ENCODE measurements around the gene MARK3.

Gene MARK3

DNA sequence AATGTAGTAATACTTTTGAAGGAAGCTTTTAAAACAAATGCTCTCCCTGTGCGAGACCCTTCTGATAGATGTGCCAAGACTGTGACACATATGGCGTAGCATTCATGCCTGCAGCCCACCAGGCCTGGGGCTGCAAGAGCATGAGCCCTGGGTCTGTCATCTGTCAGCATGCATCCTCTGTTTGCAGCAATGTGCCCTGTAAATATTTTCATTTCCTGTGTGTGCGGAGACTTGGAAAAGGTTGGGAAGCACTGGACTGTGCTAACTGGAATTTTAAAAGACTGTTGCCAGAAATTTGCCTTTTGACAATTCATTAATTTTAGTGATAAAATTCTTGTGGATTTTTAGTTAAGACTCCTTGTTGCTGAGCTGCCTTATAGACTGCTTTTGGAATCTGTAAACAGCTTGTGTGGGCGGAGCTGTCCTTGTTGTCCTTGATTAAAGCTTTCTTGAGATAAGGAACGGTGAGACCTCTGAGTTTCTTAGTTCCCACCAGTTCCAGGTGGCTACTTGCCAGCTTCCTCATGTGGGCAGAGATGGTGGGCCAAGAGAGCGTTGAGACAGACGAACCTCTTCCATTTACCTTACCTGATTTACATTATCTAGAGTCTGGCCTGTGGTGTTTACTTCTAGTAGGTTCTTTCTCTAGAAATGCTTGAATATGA, 23.4 kb downstream of the MARK3 start:
- H2AFZ ChIP-seq (ENCODE audit: low read depth, low read length): no peak overlapping the region

GRCh38 chr14:103416916-103417315, 31.7 kb downstream of the MARK3 start:
- Histone ChIP-seq H4K20me1 (ENCODE audit: insufficient read depth, low read length) (peaks cover 22% of the 10 kb centered on the region; the same call in 1 of the 2 replicates), H3K9ac (ENCODE audit: low read depth, low read length) (no peak overlapping the region), H3K9me3 (ENCODE audit: insufficient read depth, low read length, severe bottlenecking) (no peaks in the 10 kb centered on the region), H3K4me3 (ENCODE audit: low read depth in 1 of 2, low read length in 2 of 2) (no peak overlapping the region), H3K4me1 (ENCODE audit: insufficient read depth, low read length) (no peaks in the 10 kb centered on the region), H3K79me2 (ENCODE audit: insufficient read depth, low read length) (peaks cover 69% of the 10 kb centered on the region), H3K27ac (ENCODE audit: low read length) (no peak overlapping the region), H3K27me3 (ENCODE audit: insufficient read depth, low read length, poor library complexity) (no peaks in the 10 kb centered on the region), H3K36me3 (ENCODE audit: insufficient read depth, low read length) (peaks cover 50% of the 10 kb centered on the region), H2AFZ (ENCODE audit: low read depth, low read length) (no peak overlapping the region), H3K4me2 (ENCODE audit: insufficient read depth, low read length) (no peak overlapping the region)
- TF ChIP-seq CTCF (IDR thresholded peaks at IDR 0.05; ENCODE audit: borderline replicate concordance, extremely low read depth, low read length, poor library complexity, severe bottlenecking): no peak
- TF ChIP-seq EZH2 (IDR thresholded peaks at IDR 0.05; ENCODE audit: borderline replicate concordance, low read depth, low read length, severe bottlenecking): no peak
- no peak for ATAC-seq (ENCODE audit: insufficient read depth, low read depth)
- DNase-seq: no peak

More for the DNA sequence above, 23.4 kb downstream of the MARK3 start:
- no peak overlapping the region for H3K27ac ChIP-seq (ENCODE audit: low read length)
- H3K79me2 ChIP-seq (ENCODE audit: insufficient read depth, low read length): peaks cover 61% of the 10 kb centered on the region
- no peak for ATAC-seq (ENCODE audit: insufficient read depth, low read depth)
- no peak overlapping the region for H3K4me3 ChIP-seq (ENCODE audit: low read depth in 1 of 2, low read length in 2 of 2)
- no peaks in the 10 kb centered on the region for H3K27me3 ChIP-seq (ENCODE audit: insufficient read depth, low read length, poor library complexity)
- no peak overlapping the region for H3K9ac ChIP-seq (ENCODE audit: low read depth, low read length)
- H3K4me2 ChIP-seq (ENCODE audit: insufficient read depth, low read length): no peak overlapping the region
- peaks cover 62% of the 10 kb centered on the region for H3K36me3 ChIP-seq (ENCODE audit: insufficient read depth, low read length)
- no peak for DNase-seq
- H3K9me3 ChIP-seq (ENCODE audit: insufficient read depth, low read length, severe bottlenecking): no peaks in the 10 kb centered on the region
- H3K4me1 ChIP-seq (ENCODE audit: insufficient read depth, low read length): no peaks in the 10 kb centered on the region
- H4K20me1 ChIP-seq (ENCODE audit: insufficient read depth, low read length): peaks cover 25% of the 10 kb centered on the region; the same call in 1 of the 2 replicates
- no peak for TF ChIP-seq CTCF (IDR thresholded peaks at IDR 0.05; ENCODE audit: borderline replicate concordance, extremely low read depth, low read length, poor library complexity, severe bottlenecking)
- no peak for TF ChIP-seq EZH2 (IDR thresholded peaks at IDR 0.05; ENCODE audit: borderline replicate concordance, low read depth, low read length, severe bottlenecking)

- no peak overlapping the region for H3K4me2 ChIP-seq (ENCODE audit: insufficient read depth, low read length)
- no peak overlapping the region for H2AFZ ChIP-seq (ENCODE audit: low read depth, low read length)
- H4K20me1 ChIP-seq (ENCODE audit: insufficient read depth, low read length): peaks cover 34% of the 10 kb centered on the region; the same call in 1 of the 2 replicates
- no peak overlapping the region for H3K27ac ChIP-seq (ENCODE audit: low read length)
- no peaks in the 10 kb centered on the region for H3K9me3 ChIP-seq (ENCODE audit: insufficient read depth, low read length, severe bottlenecking)
- no peak overlapping the region for H3K4me3 ChIP-seq (ENCODE audit: low read depth in 1 of 2, low read length in 2 of 2)
- no peak overlapping the region for H3K9ac ChIP-seq (ENCODE audit: low read depth, low read length)
- H3K36me3 ChIP-seq (ENCODE audit: insufficient read depth, low read length): peaks cover 52% of the 10 kb centered on the region
- no peaks in the 10 kb centered on the region for H3K27me3 ChIP-seq (ENCODE audit: insufficient read depth, low read length, poor library complexity)
- no peaks in the 10 kb centered on the region for H3K4me1 ChIP-seq (ENCODE audit: insufficient read depth, low read length)
- no peak for ATAC-seq (ENCODE audit: insufficient read depth, low read depth)
- H3K79me2 ChIP-seq (ENCODE audit: insufficient read depth, low read length): peaks cover 77% of the 10 kb centered on the region
- TF ChIP-seq EZH2 (IDR thresholded peaks at IDR 0.05; ENCODE audit: borderline replicate concordance, low read depth, low read length, severe bottlenecking): no peak
- TF ChIP-seq CTCF (IDR thresholded peaks at IDR 0.05; ENCODE audit: borderline replicate concordance, extremely low read depth, low read length, poor library complexity, severe bottlenecking): no peak
- DNase-seq: no peak
Measured at GRCh38 chr14:103418481-103418818, 33.2 kb downstream of the MARK3 start.

All from DND-41 (cell line).